Measurements from ENCODE around the gene ATPAF1. TPM values are rescaled to one million over a fixed set of nuclear protein-coding genes. Genes with fewer than 3 reads are reported as not detected.

ATPAF1 gene
- total RNA-seq, 1 experiment from 2014 or later, result 39.0 TPM

DNA sequence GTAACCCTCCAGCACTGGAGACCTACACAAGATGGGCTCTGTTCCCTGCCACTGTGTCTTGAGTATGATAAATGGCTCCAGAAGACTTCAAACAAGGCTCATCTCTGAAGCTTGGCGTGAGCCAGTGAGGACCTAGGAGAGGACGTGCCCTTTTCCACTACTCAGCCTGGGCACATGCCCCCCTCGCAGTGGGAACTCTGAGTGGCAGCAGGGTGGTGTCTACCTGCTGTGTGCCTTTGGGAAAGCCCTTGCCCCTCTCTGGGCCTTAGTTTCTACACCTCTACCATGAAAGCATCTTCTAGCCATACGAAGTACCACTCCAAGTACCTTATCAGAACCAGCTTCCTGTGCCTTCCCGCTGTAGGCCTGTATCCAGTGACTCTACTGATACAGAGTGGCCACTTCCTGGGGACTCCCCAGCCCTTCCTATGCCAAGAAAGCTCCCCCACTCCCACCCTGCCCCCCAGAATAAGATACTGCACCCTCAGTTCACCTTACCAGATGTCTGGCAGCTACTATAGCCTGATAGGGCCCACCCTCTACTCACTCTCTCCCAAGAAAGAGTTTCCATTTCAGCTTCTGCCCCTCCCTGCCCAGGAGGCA, 48.4 kb downstream of the ATPAF1 start:
- BruUV-seq (replicated peaks), result no TSS peak
- Histone ChIP-seq H3K4me1 (ENCODE audit: control insufficient read depth, insufficient read depth, low read length) (peaks cover 19% of the 10 kb centered on the region), H3K4me3 (ENCODE audit: low read depth in 2 of 2, low read length in 2 of 2) (no peak overlapping the region), H3K36me3 (ENCODE audit: control insufficient read depth, insufficient read depth, low read length) (no peaks in the 10 kb centered on the region), H3K27me3 (ENCODE audit: control insufficient read depth, insufficient read depth, low read length) (no peaks in the 10 kb centered on the region), H3K9me3 (ENCODE audit: control insufficient read depth, insufficient read depth, low read depth, low read length) (no peaks in the 10 kb centered on the region), H3K27ac (ENCODE audit: low read length) (no peak overlapping the region)
- TF ChIP-seq, protein P1, sequence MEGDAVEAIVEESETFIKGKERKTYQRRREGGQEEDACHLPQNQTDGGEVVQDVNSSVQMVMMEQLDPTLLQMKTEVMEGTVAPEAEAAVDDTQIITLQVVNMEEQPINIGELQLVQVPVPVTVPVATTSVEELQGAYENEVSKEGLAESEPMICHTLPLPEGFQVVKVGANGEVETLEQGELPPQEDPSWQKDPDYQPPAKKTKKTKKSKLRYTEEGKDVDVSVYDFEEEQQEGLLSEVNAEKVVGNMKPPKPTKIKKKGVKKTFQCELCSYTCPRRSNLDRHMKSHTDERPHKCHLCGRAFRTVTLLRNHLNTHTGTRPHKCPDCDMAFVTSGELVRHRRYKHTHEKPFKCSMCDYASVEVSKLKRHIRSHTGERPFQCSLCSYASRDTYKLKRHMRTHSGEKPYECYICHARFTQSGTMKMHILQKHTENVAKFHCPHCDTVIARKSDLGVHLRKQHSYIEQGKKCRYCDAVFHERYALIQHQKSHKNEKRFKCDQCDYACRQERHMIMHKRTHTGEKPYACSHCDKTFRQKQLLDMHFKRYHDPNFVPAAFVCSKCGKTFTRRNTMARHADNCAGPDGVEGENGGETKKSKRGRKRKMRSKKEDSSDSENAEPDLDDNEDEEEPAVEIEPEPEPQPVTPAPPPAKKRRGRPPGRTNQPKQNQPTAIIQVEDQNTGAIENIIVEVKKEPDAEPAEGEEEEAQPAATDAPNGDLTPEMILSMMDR (IDR thresholded peaks at IDR 0.05), result no peak
- TF ChIP-seq SIN3A (IDR thresholded peaks at IDR 0.05; ENCODE audit: borderline replicate concordance, insufficient read depth, low read depth, low read length) (no peak), POLR2AphosphoS5 (IDR thresholded peaks at IDR 0.05; ENCODE audit: low read depth, low read length) (no peak), TCF7L2 (IDR thresholded peaks at IDR 0.05; ENCODE audit: low read depth, low read length) (no peak)
- TF ChIP-seq, protein P2, sequence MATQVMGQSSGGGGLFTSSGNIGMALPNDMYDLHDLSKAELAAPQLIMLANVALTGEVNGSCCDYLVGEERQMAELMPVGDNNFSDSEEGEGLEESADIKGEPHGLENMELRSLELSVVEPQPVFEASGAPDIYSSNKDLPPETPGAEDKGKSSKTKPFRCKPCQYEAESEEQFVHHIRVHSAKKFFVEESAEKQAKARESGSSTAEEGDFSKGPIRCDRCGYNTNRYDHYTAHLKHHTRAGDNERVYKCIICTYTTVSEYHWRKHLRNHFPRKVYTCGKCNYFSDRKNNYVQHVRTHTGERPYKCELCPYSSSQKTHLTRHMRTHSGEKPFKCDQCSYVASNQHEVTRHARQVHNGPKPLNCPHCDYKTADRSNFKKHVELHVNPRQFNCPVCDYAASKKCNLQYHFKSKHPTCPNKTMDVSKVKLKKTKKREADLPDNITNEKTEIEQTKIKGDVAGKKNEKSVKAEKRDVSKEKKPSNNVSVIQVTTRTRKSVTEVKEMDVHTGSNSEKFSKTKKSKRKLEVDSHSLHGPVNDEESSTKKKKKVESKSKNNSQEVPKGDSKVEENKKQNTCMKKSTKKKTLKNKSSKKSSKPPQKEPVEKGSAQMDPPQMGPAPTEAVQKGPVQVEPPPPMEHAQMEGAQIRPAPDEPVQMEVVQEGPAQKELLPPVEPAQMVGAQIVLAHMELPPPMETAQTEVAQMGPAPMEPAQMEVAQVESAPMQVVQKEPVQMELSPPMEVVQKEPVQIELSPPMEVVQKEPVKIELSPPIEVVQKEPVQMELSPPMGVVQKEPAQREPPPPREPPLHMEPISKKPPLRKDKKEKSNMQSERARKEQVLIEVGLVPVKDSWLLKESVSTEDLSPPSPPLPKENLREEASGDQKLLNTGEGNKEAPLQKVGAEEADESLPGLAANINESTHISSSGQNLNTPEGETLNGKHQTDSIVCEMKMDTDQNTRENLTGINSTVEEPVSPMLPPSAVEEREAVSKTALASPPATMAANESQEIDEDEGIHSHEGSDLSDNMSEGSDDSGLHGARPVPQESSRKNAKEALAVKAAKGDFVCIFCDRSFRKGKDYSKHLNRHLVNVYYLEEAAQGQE (IDR thresholded peaks at IDR 0.05; ENCODE audit: insufficient read depth in 1 of 2, low read depth in 2 of 2, low read length in 1 of 2), result no peak
- no peak for ATAC-seq
- CTCF ChIA-PET, result interaction anchor here (0.7 kb wide), 1 partner anchor 16 kb away, joined by 3 read pairs; the partner anchor contains the start of gene MKNK1
- intact Hi-C loops (cut with micrococcal nuclease; ENCODE audit: unreplicated experiment) (no loop called here), in situ Hi-C loops (cut with HindIII; ENCODE audit: low pct_unique_long_range_greater_than_20kb, low sequenced_read_pairs) (no loop called here)
- POLR2A ChIA-PET, result no interaction called here
- no peak for DNase-seq (ENCODE audit: low read depth, low spot score)

DNA sequence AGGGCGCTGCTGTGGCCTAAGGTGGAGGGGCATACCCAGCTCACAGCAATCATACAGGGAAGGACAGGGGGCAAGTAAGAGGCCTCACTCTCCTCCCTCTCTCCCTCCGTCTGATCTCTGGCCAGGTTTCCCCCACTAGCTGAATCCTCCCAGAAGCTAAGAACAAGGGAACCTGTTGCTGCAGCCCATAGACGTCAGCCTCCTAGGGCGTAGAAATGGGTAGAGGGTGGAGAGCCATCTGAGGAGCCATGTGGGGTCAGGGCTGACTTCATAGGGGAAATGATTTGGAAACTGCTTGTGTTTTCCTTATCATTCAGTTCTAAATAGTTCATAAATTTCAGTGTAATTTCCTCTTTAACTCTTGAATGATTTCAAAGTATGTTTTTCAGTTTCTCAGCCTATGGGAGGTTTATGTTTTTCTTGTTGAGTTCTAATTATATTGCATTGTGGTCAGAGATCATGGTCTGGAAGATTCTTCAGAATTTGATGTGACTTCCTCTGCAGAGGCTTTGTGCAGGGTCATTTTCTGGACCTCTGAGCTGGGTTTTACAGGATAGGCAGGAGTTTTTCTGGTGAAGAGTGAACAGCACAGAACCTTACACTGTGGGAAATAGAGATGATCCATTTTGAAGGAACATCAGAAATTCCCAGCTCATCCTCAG, 49.3 kb downstream of the ATPAF1 start:
- Histone ChIP-seq H3K9me3 (ENCODE audit: control insufficient read depth, insufficient read depth, low read depth, low read length) (no peaks in the 10 kb centered on the region), H3K27ac (ENCODE audit: low read length) (no peak overlapping the region), H3K4me3 (ENCODE audit: low read depth in 2 of 2, low read length in 2 of 2) (no peak overlapping the region), H3K36me3 (ENCODE audit: control insufficient read depth, insufficient read depth, low read length) (no peaks in the 10 kb centered on the region), H3K4me1 (ENCODE audit: control insufficient read depth, insufficient read depth, low read length) (peaks cover 18% of the 10 kb centered on the region), H3K27me3 (ENCODE audit: control insufficient read depth, insufficient read depth, low read length) (no peaks in the 10 kb centered on the region)
- ATAC-seq (no peak), DNase-seq (ENCODE audit: low read depth, low spot score) (no peak)
- BruUV-seq (replicated peaks), result no TSS peak
- POLR2A ChIA-PET, result no interaction called here
- in situ Hi-C loops (cut with HindIII; ENCODE audit: low pct_unique_long_range_greater_than_20kb, low sequenced_read_pairs), result no loop called here
- CTCF ChIA-PET, result interaction anchor here (0.7 kb wide), 1 partner anchor 15 kb away, joined by 3 read pairs; the partner anchor contains the start of gene MKNK1
- TF ChIP-seq, protein P2 (IDR thresholded peaks at IDR 0.05; ENCODE audit: insufficient read depth in 1 of 2, low read depth in 2 of 2, low read length in 1 of 2), result no peak
- TF ChIP-seq, protein P1 (IDR thresholded peaks at IDR 0.05), result no peak
- TF ChIP-seq SIN3A (IDR thresholded peaks at IDR 0.05; ENCODE audit: borderline replicate concordance, insufficient read depth, low read depth, low read length) (no peak), POLR2AphosphoS5 (IDR thresholded peaks at IDR 0.05; ENCODE audit: low read depth, low read length) (no peak), TCF7L2 (IDR thresholded peaks at IDR 0.05; ENCODE audit: low read depth, low read length) (no peak)
- intact Hi-C loops (cut with micrococcal nuclease; ENCODE audit: unreplicated experiment), result no loop called here

Data from Panc1 (cell line).